MCF 10A (cell line): ENCODE data around the gene SLIT3. TPM values are rescaled to one million over a fixed set of nuclear protein-coding genes. Genes with fewer than 3 reads are reported as not detected.

Source experiments
- BruUV-seq: library from RNA; stranded (reverse); fragments of 400-500 nt; replicated peaks from 2 replicates; lab custom pipeline; 2021; lab: Mats Ljungman, UMichigan
- CTCF ChIA-PET: fragments of 300-600 bp; sonication (Branson Sonifier 250); formaldehyde crosslinking; extraction: SDS; loops from one replicate; lab custom pipeline; 2021; ENCODE audit warnings: antibody characterized with exemption, inconsistent platforms; lab: Yijun Ruan, JAX
- POLR2A ChIA-PET: fragments of 300-600, 350-650 bp; sonication (Branson Sonifier 250); formaldehyde crosslinking; extraction: SDS; loops from one replicate; lab custom pipeline; 2020; ENCODE audit warnings: antibody characterized with exemption, inconsistent platforms; lab: Yijun Ruan, JAX
- DNase-seq: peaks from one replicate; pipeline ENCODE4 v3.0.0-alpha.2; 2018; ENCODE audit not compliant: unreplicated experiment
- H3K27ac Mint-ChIP-seq: one replicate; pipeline ENCODE4 v1.8.0; 2022; ENCODE audit warnings: mild to moderate bottlenecking, low read depth, mixed read lengths; ENCODE audit not compliant: unreplicated experiment
- H3K27me3 Mint-ChIP-seq: one replicate; pipeline ENCODE4 v1.8.0; 2022; ENCODE audit warnings: mixed read lengths; ENCODE audit not compliant: insufficient read depth, unreplicated experiment
- H3K36me3 Mint-ChIP-seq: one replicate; pipeline ENCODE4 v1.8.0; 2022; ENCODE audit warnings: mild to moderate bottlenecking, moderate library complexity, mixed read lengths; ENCODE audit not compliant: insufficient read depth, unreplicated experiment
- H3K4me1 Mint-ChIP-seq: one replicate; pipeline ENCODE4 v1.8.0; 2022; ENCODE audit warnings: mixed read lengths; ENCODE audit not compliant: insufficient read depth, unreplicated experiment
- H3K4me3 Mint-ChIP-seq: one replicate; pipeline ENCODE4 v1.8.0; 2022; ENCODE audit warnings: mild to moderate bottlenecking, moderate library complexity, mixed read lengths; ENCODE audit not compliant: unreplicated experiment
- H3K9me3 Mint-ChIP-seq: one replicate; pipeline ENCODE4 v1.8.0; 2022; ENCODE audit warnings: mixed read lengths; ENCODE audit not compliant: unreplicated experiment
- intact Hi-C: fragments of 100-400 bp; cut with micrococcal nuclease; formaldehyde crosslinking; loops from 2 replicates; pipeline ENCODE4 v1.14.1; 2022
- total RNA-seq: library from RNA; stranded (reverse); gene quantifications from 2 replicates; pipeline ENCODE4 v1.2.3, GENCODE V29; 2022
- TF ChIP-seq, protein P1 (sequence below): fragments of 200-600 bp; IDR thresholded peaks from one replicate; pipeline ENCODE4 v1.8.0; 2022; ENCODE audit warnings: antibody characterized with exemption, mild to moderate bottlenecking; ENCODE audit not compliant: unreplicated experiment

Gene SLIT3
- total RNA-seq, 1 experiment from 2014 or later, result 0.89 TPM

- Mint-ChIP-seq H3K9me3 (peaks cover 8% of the 10 kb centered on the region), H3K27ac (no peak overlapping the region), H3K4me3 (no peak overlapping the region), H3K36me3 (no peaks in the 10 kb centered on the region), H3K4me1 (no peaks in the 10 kb centered on the region), H3K27me3 (no peaks in the 10 kb centered on the region)
- no TSS peak for BruUV-seq
- intact Hi-C loops, result no loop called here
- TF ChIP-seq, protein P1, sequence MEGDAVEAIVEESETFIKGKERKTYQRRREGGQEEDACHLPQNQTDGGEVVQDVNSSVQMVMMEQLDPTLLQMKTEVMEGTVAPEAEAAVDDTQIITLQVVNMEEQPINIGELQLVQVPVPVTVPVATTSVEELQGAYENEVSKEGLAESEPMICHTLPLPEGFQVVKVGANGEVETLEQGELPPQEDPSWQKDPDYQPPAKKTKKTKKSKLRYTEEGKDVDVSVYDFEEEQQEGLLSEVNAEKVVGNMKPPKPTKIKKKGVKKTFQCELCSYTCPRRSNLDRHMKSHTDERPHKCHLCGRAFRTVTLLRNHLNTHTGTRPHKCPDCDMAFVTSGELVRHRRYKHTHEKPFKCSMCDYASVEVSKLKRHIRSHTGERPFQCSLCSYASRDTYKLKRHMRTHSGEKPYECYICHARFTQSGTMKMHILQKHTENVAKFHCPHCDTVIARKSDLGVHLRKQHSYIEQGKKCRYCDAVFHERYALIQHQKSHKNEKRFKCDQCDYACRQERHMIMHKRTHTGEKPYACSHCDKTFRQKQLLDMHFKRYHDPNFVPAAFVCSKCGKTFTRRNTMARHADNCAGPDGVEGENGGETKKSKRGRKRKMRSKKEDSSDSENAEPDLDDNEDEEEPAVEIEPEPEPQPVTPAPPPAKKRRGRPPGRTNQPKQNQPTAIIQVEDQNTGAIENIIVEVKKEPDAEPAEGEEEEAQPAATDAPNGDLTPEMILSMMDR, result no peak
- POLR2A ChIA-PET, result interaction anchor here (0.7 kb wide), 1 partner anchor 13 kb away, joined by 3 read pairs; no protein-coding TSS in a partner anchor
- no peak for DNase-seq
- CTCF ChIA-PET, result interaction anchor here (0.6 kb wide), 1 partner anchor 139 kb away, joined by 4 read pairs; no protein-coding TSS in a partner anchor
Measured at GRCh38 chr5:169064093-169064492, 236.8 kb downstream of the SLIT3 start.

DNA sequence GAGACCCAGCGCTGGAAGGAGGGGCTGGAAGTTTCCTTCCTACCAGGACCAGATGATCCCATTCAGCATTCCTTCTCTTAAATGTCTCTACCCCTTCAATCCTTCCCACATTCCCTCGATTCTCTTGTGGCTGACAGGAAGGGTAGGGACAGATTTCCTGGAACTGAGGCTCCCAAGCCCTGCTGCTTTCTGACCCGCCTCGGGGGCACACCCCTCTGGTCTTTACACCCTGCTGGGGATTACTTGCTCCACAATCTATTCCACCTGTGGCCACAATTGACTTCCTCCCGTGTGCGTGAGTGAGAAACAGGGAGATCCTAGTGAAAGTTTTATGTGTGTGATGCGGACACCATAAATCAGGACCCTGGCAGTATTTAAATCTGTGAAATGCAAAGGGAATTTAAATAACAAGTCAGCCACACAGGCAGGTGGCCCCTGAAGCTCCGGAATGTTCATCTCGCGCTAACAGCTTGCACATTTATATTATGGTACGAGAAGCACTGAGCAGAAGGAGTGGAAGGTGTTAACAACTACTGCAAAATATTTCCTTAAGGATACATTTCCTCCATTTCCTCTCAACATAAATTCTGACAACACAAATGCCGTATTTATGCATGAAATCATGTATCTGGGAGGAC is 237.5 kb downstream of the SLIT3 start:
- H3K4me3 Mint-ChIP-seq, result no peak overlapping the region
- intact Hi-C loops, result no loop called here

GRCh38 chr5:169062690-169063089 is 238.2 kb downstream of the SLIT3 start:
- Mint-ChIP-seq H3K36me3 (no peaks in the 10 kb centered on the region), H3K27ac (no peak overlapping the region), H3K27me3 (no peaks in the 10 kb centered on the region), H3K4me1 (no peaks in the 10 kb centered on the region), H3K9me3 (peaks cover 16% of the 10 kb centered on the region), H3K4me3 (no peak overlapping the region)
- no peak for DNase-seq
- TF ChIP-seq, protein P1, result no peak
- intact Hi-C loops, result no loop called here
- no TSS peak for BruUV-seq
- ChIA-PET POLR2A (no interaction called here), CTCF (interaction anchor here (0.5 kb wide), 1 partner anchor 71 kb away, joined by 3 read pairs; no protein-coding TSS in a partner anchor)

More for the DNA sequence above, 237.5 kb downstream of the SLIT3 start:
- no TSS peak for BruUV-seq
- POLR2A ChIA-PET, result no interaction called here
- TF ChIP-seq, protein P1, result no peak
- no peaks in the 10 kb centered on the region for H3K36me3 Mint-ChIP-seq
- H3K4me1 Mint-ChIP-seq, result no peaks in the 10 kb centered on the region
- H3K27me3 Mint-ChIP-seq, result no peaks in the 10 kb centered on the region
- peaks cover 10% of the 10 kb centered on the region for H3K9me3 Mint-ChIP-seq
- CTCF ChIA-PET, result interaction anchor here (0.5 to 0.6 kb wide), 2 partner anchors 71 to 140 kb away, joined by 3 to 4 read pairs; no protein-coding TSS in a partner anchor
- no peak for DNase-seq
- H3K27ac Mint-ChIP-seq, result no peak overlapping the region

DNA sequence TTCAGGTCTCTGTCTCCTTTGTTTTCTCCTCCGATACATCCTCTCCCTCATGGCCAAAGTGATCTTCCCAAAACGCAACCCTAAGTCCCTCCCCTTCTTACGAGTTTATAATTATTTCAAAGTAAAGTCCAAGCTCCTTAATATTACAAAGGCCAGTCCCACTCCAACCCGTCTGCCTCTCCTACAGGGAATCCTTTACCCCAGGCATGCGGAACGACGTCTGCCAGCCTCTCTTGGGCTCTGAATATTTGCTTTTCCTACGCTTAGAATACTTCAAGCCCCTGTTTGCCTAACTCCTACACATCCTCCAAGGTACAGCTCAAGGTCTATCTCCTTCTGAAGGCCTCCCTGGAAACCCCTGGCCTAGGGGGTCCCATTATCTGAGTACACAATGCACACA is 246.4 kb downstream of the SLIT3 start:
- H3K9me3 Mint-ChIP-seq, result peaks cover 34% of the 10 kb centered on the region
- CTCF ChIA-PET, result no interaction called here
- TF ChIP-seq, protein P1, result no peak
- no peak overlapping the region for H3K4me3 Mint-ChIP-seq
- no peaks in the 10 kb centered on the region for H3K27me3 Mint-ChIP-seq
- intact Hi-C loops, result no loop called here
- POLR2A ChIA-PET, result no interaction called here
- BruUV-seq, result no TSS peak
- H3K27ac Mint-ChIP-seq, result no peak overlapping the region
- H3K4me1 Mint-ChIP-seq, result no peaks in the 10 kb centered on the region
- no peak for DNase-seq
- H3K36me3 Mint-ChIP-seq, result no peaks in the 10 kb centered on the region
